GM18508 (cell line): Measurements from ENCODE around the gene ANKS1B.

Experiments used
- ATAC-seq: cut with Tn5 transposase; IDR thresholded peaks from one replicate; pipeline ENCODE4 v1.9.1; 2021; ENCODE audit warnings: moderate number of reproducible peaks; ENCODE audit not compliant: insufficient read depth, unreplicated experiment

Gene ANKS1B

DNA sequence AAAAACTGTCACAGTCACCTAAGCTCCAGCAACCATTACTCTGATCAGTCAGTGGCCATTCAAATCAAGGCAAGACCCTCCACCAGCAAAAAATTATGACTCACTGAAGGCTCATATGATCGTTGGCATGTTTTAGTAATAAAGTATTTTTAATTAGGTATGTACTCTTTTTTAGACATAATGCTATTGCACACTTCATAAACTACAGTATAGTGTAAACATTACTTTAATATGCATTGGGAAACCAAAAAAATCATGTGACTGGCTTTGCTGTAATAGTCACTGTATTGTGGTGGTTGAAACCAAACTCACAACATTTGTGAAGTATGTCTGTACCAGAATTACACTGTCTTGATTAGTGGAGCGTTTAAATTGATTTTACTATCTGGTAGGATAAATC, 471.7 kb downstream of the ANKS1B start:
- no peak for ATAC-seq

DNA sequence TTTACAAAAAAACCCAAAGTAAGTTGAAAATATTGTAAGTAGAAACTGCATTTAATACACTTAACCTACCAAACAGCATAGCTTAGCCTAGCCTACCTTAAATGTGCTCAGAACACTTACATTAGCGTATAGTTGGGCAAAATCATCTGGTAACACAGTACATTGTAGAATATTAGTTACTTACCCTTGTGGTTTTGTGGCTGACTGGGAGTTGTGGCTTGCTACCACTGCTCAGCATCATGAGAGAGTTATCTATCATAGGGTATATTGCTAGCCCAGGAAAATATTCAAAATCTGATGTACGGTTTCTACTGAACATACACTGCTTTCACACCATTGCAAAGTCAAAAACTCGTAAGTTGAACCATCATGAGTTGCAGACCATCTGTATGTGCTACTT, 478.9 kb downstream of the ANKS1B start:
- no peak for ATAC-seq

DNA sequence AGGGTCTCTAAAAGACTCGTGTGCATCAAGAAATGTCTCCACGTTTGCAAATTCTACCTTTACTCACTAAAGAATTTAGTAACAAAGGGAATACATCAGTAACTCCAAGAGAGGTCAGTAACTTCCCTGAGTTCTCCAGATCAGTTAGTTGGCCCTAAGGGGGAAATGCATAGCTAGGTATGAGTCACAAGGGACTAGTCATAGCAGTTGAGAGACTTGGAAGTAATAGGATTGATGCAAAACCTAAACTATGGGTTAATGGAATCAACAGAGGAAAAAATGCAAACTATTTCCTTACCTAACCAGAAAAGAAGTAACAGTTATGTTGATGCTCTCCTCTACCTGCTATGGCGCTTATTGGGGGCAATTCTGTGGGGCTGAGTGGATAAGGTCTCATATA, 486.0 kb downstream of the ANKS1B start:
- ATAC-seq, result no peak

DNA sequence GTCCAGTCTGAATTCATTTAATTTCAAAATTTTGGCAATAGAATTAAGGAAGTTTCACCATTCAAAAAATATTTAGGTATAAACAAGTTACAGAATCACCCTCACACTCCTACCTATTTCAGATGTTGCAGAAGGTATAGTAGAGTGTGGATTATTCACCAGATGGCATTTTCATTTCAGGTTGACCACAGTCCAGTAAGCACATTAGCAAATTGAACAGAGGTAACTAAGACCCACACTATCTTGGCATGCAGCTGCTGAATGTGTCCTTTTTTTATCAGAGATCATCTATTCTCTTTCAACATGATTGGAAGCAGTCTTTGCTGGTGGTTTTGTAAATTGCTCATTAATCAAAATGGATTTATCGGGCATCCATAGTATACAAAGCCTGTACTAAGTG, 488.9 kb downstream of the ANKS1B start:
- no peak for ATAC-seq

DNA sequence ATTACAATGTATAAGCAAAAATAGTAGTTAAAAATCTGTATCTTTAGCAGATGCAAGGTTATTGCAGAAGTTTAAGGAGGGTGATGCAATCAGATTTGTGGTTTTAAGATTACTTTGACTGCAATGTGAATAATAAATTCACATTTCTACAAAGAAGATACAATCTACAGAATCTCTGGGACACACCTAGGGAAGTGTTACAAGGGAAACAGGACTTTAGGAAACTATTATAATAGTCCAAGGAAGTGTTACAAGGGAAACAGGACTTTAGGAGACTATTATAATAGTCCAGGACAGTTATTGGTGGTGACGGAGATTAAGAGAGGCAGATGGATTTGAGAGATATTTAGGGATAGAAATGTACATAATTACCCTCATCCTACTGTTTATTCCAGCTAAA, 491.5 kb downstream of the ANKS1B start:
- no peak for ATAC-seq

DNA sequence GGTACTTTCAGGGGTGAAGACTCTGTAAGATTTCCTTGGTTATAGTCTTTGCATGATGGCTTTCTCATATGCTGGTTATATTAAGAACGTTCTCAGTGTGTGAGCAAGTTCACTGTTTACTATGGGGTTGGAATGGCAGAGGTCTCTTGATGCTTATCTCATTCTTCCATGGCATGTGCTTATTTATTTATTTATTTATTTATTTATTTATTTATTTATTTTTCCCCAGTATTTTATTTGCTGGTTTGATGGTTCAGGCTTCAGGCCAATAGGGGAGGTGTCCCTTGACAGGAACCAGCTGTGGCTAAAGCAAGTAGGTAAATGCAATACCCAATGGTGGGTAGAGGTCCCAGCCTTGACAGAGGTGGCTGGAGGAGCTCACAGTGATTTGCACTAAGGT, 498.5 kb downstream of the ANKS1B start:
- ATAC-seq, result no peak

DNA sequence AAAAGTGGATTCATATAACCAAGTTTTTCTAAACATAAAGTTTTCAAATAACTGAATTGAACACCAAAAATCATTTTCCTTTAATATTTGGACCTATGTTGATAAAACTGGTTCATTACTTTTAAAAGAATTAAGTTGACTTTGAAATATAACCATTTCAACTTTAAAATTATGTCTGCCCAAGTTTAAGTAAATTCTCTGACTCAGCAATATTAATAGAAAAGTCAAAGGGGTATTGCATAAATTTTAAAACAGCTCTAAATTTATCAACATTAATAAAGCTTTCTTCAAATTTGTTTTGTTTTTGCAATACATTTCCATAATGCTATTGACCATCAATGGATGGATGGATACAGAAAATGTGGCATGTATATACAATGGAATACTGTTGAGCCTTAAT, 505.6 kb downstream of the ANKS1B start:
- ATAC-seq, result no peak

DNA sequence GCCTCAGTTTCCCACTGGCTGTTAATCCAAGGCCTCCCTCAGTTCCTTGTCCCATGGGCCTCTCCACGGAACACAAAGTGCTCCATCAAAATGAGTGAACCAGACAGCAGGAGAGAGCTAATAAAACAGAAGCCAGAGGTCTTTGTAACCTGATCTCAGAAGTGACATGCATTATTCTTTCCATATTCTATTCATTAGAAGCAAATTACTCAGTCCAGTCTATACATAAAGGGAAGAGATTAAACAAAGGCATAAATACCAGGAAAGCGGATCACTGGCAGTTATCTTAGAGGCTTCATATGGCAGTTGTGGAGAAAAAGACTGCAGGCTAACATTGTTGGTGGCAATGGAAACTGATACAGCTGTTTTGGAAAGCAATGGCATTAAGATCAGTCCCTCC, 507.8 kb downstream of the ANKS1B start:
- ATAC-seq, result no peak

DNA sequence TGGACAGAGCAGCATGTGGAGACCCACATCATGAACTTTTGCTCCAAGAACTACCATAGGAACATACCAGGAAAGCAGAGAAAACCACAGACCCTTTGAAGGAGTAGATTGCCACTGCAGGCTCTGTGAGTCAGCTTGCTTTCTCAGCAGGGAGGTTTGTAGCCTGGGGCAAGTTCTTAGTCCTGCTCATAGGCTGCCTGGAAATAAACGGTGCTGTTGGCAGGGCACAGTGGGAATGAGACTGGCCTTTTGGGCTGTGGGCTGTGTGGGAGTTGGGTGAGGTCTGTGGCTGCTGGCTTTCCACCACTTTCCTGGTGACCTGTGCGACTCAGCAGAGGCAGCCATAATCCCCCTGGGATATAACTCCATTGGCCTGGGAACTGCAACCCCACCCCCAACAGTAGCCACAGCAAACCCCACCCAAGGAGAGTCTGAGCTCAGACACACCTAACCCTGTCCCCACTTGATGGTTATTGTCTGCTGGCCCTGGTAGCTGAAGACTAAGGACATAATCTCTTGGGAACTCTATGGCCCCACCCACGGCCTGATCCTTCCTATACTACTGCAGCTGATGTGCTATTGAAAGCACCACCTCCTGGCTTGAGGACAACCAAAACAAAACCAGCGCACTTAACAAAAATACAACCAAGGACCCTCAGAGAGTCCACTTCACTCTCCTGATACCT, 529.2 kb downstream of the ANKS1B start:
- no peak for ATAC-seq

DNA sequence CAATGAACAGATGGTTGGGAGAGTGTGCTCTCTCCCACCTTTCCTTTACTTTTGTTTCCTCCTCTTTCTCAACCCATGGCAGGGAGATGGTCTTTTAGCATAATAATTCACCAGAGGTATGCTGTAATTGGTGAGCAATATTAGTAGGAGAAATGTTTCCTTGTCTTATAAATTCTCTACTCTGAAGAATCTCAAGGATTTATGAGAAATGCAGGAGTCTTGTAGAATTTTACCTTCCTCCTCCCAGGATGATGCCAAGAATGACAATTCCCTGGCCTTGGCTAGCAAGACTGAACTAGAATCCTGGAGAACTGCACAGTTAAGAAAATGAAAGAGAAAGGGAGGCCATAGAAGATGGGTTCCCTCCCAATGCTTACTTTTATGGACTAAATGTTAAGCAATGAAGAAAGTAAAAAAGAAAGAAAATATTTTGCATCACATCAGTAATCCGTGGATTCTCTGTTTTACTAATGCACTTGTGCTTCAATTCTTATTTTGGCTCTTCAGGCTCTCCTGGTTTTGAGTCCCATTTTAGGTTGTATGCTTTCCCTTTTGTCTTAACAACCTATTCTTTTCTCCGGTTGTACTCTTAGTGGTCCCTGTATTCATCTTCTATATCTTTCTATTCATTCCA, 530.1 kb downstream of the ANKS1B start:
- no peak for ATAC-seq

DNA sequence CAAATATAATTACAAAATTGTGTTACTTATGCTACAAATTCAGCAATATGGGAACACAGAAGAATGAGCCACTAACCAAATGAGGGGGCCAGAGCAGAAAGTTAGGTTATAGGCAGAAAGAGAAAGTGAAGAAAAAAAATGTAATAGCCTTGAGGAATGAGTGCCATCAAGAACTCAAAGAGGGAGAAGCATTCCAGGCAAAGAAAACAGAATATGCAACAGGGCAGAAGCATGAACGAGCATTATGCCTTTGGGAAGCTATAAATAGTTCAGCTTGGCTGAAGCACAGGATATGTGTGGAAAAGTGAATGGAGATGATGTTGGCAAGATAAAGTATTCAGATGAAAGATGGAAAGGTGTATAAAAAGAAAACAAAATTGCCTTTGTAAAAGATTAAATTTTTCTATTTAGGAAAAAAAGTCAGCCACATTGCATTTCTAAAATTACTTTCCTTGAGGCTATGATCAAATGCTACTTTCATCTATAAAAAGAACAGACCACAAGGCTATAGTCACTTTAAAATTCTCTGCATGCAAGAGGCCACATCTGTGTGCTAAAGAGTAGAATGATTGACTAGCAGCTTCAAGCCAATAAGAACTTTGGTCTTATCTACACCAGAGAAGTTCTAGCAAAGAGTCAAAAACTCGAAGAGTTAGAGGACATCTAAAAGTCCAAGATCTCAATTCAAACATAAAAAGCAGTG, 530.7 kb downstream of the ANKS1B start:
- ATAC-seq, result peak; percentile 71

DNA sequence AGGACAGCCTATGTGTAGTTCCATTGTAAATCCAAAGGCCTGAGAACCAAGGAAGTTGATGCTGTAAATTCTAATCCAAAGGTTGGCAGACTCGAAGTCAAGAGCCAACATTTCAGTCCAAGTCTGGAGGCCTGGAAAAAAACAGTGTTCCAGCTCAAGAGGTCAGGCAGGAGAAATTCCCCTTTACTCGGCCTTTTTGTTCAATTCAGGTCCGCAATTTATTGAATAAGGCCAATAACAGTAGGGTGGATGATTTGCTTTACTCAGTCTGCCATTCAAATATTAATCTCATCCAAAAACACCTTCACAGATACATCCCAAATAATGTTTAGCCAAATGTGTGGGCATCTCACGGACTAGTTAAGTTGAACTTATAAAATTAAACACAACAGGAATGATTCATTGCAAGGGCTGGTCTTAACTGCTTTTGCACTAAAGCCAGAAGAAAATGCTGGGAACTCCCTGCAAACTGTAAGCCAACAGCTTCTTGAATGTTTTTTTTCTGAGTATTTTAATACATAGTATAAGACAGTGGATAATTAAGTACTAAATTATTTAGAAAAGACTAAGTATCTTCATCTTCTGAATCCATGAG, 534.6 kb downstream of the ANKS1B start:
- ATAC-seq, result no peak

DNA sequence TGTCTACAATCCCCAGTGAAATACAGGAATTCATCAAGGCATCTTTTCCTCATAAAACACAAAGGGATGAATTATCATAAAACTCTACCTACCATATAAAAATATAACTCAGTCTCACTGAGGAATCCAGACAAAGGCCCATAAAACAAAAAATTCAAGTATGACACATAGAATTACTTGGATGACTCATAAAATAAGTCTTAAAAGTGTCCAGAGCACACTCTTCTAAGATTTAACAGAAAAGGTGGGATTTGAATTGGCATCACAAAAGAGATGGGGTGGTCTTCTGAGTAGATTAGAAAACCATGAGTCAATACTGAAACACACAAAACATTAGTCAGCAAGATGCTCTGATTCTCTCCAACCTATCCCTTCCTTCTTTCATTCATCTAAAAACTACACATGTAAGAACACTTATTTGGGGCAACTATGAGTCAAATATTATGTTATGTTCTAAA, 539.8 kb downstream of the ANKS1B start:
- peak; percentile 74 for ATAC-seq

DNA sequence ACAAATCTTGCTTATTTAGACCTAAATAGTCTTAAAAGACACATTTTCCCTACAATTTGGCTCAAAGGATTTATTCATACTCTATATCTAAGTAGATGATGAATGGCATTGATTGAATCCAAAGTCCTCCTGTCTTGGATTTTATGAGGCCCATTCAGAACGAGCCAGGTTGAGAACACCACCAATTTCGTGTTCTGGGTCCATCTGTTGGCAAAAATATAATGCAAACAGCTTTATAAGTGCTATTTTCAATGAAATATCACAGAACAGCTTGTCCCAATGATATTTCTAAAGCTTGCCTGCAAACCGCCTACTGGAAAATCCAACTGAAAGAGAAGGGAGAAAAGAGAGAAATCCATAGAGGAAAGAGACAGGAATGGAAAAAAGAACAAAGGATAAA, 542.0 kb downstream of the ANKS1B start:
- no peak for ATAC-seq

DNA sequence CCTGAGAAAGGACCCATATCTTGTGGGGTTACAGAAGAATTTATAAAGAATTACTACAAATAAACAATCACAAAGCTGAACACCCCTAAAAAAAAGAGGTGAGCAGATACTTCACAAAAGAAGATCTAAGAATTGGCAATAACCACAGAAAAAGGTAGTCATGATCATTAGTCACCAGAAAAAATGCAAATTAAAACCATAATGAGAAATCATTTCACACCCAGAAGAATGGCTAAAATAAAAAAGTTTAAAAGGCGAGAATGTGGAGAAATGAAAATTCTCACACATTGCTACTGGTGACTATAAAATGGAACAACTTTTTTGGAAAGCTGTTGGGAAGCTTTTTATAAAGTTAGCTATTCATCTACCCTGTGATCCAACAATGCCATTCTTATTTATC, 545.3 kb downstream of the ANKS1B start:
- no peak for ATAC-seq

DNA sequence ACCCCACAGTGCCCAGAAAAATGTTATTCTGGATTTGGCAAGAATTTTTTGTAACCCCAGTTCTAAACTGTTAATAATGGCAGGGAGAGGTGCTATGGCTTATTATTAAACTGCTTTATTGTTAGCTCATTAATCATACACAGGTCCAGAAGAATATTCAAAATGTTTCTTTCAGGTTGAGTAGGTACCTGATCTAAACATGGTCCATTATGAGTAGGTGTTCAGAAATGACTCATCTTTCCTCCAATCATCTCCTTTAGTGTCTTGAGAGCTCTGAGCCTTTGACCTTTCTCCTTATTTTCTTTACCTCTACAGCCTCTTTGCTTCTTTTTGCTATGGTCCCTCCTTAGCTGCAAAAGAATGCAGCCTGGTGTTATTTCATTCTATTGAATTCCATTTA, 548.2 kb downstream of the ANKS1B start:
- peak; percentile 99 for ATAC-seq

DNA sequence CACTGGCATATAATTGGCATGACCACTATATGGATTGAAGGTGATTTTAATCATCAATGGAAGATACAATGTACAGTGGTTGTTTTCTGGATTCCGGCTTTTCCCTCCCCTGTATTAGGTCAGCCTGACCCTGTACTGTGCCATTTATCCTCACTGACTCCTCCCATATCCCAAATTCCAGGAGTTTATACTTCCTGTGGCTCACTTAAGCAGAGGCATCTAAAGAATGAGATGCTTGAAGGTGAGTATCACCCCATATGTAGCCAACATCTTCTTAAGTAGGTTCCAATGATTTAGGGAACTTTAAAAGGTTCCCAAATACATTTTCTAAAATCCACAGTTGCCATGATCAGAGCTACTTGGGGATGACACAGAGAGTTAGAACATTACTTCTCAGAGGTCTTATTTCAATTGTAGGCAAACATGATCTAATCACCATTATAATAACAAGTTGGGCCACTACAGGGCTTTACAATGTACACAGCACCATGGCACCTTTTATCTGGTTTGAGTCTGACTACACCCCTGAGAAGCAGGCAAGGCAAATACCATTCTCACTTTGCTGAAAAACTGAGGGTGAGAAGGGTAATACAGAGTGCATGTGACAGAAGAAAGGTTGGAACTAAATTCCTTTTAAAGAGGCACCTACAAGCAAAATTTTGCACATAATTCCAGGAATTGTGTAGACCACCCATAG, 549.5 kb downstream of the ANKS1B start:
- no peak for ATAC-seq

DNA sequence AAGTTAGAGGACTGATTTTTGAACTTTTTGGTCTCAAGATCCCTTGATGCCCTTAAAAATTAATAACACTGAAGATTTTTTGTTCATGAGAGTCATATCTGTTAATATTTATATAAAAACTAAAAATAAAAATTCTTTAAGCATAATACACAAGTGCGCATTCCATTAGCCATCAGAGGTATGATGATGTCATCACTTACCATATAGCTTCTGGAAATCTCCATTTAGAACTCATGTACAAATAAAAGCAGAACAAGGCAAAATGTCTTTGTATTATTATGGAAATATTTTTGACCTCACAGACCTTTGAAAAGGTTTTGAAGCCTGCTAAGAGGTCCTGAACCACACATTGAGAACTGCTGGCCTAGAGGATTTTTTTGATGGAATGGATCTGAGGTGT, 551.6 kb downstream of the ANKS1B start:
- no peak for ATAC-seq

DNA sequence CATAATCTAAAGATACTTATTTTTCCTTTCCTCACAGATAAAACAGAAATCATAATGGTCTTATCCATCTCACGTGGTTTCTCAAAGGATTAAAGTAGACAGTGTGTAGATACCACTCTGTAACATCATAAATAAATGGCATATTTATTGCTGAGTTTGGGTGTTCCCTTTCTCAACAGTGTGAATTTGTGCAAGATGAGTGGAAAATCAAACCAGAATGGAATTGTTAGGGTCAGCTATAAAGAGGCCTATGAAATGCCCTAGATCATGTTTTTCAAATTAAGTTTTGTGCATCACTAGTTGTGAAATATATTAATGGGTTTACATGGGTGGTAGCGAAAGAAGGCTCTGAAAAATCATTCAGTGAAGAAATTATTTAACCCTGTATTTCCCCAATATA, 553.5 kb downstream of the ANKS1B start:
- ATAC-seq, result no peak

DNA sequence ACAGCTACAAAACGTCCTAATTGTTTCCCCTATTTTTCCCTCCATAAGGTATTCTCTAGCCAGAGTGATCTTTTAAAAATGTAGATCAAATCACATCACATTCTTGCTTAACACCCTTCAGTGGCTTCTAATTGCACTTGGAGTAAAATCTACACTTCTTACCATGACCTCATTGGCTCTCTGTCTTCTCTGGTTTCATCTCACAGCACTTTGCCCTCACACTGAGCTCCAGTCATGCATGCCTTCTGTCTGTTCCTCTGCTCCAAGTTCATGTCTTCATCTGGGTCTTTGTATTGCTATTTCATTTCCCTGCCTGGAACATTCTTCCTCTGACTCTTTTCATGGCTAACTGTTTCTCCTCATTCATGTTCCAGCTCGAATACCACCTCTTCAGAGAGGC, 557.6 kb downstream of the ANKS1B start:
- peak; percentile 88 for ATAC-seq

DNA sequence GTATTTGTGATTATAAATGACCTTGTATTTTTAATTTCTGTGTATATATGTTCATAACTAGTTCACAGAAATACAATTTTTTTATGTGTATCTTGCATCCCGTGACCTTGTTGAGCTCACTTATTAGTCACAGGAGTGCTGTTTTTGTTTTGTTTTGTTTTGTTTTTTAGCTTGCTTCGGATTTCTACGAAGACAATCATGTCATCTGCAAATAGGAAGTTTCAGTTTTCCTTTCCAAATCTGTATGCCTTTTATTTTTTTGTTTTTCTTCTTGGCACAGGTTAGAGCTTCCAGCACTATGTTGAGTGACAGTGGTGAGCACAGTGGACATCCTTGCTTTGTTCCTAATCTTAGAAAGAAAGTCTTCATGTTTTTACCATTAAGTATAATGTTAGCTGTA, 566.4 kb downstream of the ANKS1B start:
- ATAC-seq, result no peak
